Choroid plexus epithelial cell (primary cell): Measurements from ENCODE around the gene GP1BB.

Source experiments
- DNase-seq: peaks from one replicate; pipeline ENCODE4 v3.0.0-alpha.2; 2010; ENCODE audit warnings: low read depth
- H3K4me3 ChIP-seq: 2 replicates; pipeline ENCODE4 v1.5.1; 2011; ENCODE audit warnings: low read depth, mild to moderate bottlenecking, control low read depth, low read length, moderate library complexity
- CTCF ChIP-seq: conservative IDR thresholded peaks from 2 replicates; pipeline ENCODE4 v1.5.1; 2011; ENCODE audit warnings: low read depth, mild to moderate bottlenecking, control low read depth, inconsistent platforms, low read length, moderate library complexity

GP1BB gene

DNA sequence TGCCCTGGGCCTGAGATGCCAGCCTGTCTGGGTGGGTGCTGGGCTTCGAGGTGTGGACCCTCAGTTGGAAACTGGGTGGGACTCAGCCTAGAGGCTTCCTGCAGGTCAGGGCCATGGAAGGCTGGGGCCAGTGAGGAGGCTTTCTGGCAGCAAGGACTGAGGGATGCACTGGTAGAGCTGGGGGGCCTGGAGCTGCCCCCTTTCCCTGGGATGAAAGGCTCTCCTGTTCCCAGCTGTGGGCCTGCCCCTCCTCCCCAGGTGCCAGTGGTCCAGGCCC, 6.6 kb upstream of the GP1BB start:
- TF ChIP-seq CTCF: no peak
- DNase-seq: no peak
- no peak overlapping the region for H3K4me3 ChIP-seq

- DNase-seq: no peak
Measured at GRCh38 chr22:19717181-19717580, 6.2 kb upstream of the GP1BB start.

DNA sequence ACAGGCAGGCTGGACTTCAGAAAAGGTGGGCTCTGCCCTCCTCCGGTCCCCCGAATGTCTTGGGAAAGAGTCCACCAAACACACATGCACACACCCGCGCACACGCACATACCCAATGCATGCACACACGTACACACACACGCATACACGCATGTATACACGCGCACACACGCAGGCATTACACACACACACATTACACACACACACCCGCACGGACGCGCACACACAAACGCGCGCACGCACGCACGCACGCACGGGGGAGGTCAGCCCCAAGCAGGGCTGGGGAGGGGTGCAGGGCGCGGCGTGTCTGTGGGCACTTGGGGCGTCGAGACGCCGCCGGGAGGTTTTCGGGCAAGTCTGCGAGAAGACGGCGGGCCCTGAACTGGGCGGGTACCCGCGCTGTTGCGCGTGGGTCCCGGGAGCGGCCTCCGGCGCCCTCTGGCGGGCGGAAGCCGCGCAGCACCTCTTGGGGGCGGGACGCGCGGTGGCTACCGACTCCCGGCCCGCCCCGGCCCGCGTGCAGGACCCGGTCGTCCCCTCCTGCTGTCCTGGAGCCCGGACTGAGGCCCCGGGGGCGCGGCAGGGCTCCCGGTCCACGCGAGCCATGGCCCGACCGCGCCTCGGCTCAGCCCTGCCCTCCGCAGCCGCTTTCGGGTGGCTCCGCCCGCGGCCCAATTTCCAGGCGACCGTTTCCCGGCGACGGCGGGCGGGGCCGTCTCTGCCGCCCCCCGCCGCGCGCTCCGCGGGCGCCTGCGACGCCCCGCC, 5.5 kb upstream of the GP1BB start:
- H3K4me3 ChIP-seq: peak overlapping the region; percentile 63
- peak; percentile 58 for TF ChIP-seq CTCF
- peak; percentile 68 for DNase-seq

More at GRCh38 chr22:19717181-19717580, 6.2 kb upstream of the GP1BB start:
- no peak overlapping the region for H3K4me3 ChIP-seq
- no peak for TF ChIP-seq CTCF

GRCh38 chr22:19718456-19719049, 4.8 kb upstream of the GP1BB start:
- TF ChIP-seq CTCF: no peak
- peak overlapping the region; percentile 63 for H3K4me3 ChIP-seq
- DNase-seq: no peak

- peak overlapping the region; percentile 63 for H3K4me3 ChIP-seq
- TF ChIP-seq CTCF: no peak
- DNase-seq: no peak
Measured at GRCh38 chr22:19719050-19719482, 4.3 kb upstream of the GP1BB start.

DNA sequence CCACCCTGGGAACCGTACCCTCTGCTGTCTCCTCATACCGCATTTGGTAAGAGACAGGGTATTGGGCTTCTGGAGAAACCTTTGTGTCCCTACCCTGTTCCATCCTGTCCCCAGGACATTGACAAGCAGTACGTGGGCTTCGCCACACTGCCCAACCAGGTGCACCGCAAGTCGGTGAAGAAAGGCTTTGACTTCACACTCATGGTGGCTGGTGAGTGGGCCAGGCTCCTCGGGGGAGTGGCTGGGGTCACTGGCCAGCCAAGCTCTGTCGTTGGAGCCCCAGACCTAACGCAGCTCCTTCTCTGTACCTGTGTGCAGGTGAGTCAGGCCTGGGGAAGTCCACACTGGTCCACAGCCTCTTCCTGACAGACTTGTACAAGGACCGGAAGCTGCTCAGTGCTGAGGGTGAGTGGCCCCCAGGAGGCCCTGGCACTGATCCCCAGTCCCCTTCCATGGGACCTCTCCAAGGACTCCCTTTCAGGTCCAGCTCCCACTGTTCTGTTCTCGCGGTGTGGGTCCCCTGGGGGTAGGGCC, 3.8 kb upstream of the GP1BB start:
- no peak for DNase-seq
- no peak for TF ChIP-seq CTCF
- no peak overlapping the region for H3K4me3 ChIP-seq

GRCh38 chr22:19720150-19720827, 3.0 kb upstream of the GP1BB start:
- no peak overlapping the region for H3K4me3 ChIP-seq
- TF ChIP-seq CTCF: no peak
- no peak for DNase-seq
